COLO668 (cell line): ENCODE results near the gene GZMH.
A peak's percentile ranks its signal among the peaks of the same experiment; 100 is the strongest.
"Not testable (repeated sequence)": the region's sequence is repeated elsewhere in the genome, so short reads cannot be mapped to it uniquely, and the experiment has no call there.

Experiments
- DNase-seq: peaks from one replicate; lab custom pipeline; 2025; ENCODE audit not compliant: unreplicated experiment; lab: John Stamatoyannopoulos, UW

Gene GZMH, protein sequence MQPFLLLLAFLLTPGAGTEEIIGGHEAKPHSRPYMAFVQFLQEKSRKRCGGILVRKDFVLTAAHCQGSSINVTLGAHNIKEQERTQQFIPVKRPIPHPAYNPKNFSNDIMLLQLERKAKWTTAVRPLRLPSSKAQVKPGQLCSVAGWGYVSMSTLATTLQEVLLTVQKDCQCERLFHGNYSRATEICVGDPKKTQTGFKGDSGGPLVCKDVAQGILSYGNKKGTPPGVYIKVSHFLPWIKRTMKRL

DNA sequence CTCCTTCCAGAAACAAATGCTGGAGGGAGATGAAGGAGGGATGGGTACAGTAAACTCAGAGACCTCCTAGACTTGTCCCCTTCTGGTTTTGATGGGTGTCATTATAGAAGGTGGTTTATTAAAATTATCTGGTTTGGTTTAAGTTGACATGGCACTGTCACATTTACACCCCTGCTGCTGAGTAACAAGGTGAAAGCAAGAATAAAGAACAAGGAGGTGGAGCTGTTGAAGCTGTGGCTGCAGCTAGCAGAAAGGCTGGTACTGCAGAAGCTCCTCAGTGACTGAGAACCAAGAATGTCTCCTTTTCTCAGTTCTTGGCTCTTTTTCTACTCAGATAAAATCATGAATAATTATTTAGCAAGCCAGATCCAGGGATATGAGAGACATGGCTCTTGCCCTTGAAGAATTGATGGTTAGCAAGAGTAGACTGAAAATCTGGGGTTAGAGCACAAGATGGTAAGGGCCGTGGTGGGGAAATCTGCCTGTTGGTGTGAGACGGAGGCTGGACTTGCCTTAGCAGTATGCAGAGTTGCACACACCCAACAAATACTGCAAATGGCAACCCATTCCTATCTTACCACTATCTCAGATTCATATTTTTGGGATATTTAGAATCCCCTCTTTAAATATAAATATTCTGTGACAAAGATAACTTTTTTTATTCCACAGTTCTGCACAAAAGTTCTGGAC, at the start of gene GZMH:
GZMH (minus strand) TSS at position 31 of the 690 bp plus-strand sequence. CDS start 72 bp downstream, outside the sequence.
- DNase-seq: no peak

DNA sequence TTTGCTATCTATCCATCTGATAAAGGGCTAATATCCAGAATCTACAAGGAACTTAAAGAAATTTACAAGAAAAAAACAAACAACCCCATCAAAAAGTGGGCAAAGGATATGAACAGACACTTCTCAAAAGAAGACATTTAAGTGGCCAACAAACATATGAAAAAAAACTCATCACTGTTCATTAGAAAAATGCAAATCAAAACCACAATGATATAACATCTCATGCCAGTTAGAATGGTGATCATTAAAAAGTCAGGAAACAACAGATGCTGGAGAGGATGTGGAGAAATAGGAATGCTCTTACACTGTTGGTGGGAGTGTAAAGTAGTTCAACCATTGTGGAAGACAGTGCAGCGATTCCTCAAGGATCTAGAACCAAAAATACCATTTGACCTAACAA, 38.9 kb upstream of the GZMH start:
- DNase-seq: not testable (repeated sequence)

DNA sequence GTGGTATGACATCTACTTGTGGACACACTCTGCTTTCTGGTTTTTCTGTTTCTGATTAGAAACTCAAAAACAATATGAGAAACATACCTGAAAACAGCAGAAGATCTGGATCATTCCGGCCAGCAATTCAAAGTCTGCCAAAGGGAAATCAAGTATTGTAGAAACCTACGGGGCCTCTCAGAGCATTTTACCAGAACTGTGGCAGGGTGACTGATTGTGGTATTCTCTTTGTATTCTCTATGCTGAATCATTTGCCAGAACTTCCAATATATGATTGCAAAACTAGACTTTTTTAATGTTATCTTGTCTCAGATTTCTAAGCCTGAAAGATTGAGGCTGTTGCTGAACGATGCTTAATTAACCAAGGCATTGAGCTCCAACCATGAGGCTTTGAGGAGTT, 30.4 kb upstream of the GZMH start:
- DNase-seq: no peak

DNA sequence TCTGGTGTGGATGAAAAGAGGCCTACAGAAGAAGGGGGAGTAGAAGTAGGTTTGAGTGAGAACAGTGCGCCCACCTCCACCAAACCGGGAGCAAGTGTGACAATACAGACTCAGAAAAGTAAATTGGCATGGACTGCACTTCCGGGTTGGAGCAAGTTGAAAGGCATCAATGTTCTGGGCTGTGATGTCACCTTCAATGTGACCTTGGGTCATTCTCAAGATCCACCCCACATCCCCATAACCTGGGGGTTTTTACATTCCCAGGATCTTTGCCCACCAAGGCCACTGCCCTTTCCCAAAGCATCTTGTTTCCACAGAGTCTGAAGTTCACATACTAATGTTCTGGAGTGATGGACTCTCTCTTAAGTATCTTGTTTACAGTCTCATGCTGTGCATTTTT, 29.8 kb upstream of the GZMH start:
- no peak for DNase-seq

DNA sequence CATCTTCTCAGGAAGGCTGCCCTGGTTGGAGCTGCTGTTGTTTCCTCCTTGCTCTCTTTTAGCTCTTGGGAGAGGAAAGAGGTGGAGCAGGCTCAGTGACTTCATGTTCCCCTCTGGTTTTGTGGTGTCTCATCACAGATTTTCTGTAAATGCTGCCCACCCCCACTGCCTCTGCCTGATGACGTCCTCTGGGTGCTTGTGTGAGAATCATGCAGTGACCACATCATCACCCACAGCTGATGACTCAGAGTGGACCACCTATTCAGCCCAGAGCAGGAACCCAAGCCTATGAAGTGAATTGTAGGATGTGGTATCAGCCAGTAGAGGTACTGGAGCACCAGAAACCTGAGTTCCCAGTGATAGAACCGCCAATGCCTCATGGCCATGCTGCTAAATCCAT, 24.7 kb upstream of the GZMH start, which contains the start of gene GZMB:
GZMB (minus strand) TSS at position 33 of the 400 bp plus-strand sequence; CDS start at position 3, 30 bp downstream.
- DNase-seq: no peak

DNA sequence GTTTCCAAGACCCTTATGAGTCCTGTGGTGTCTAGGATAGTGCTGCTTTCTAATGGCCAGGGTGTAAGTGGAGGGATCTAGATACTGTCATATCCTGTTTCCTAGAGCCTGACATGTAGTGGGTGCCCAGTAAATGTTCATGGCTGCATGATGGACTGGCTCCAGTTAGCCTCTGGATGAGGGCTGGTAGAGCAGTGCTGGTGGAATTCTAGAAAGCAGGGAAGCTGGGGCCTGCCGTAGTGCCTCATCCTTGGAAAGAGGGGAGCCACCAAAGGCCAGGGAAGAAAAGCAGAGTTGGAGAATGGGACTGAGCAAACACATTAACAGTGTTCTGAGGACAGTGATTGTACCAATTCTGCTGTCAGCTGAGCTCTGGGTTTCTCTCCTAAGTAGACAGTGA, 23.9 kb upstream of the GZMH start:
- DNase-seq: no peak

DNA sequence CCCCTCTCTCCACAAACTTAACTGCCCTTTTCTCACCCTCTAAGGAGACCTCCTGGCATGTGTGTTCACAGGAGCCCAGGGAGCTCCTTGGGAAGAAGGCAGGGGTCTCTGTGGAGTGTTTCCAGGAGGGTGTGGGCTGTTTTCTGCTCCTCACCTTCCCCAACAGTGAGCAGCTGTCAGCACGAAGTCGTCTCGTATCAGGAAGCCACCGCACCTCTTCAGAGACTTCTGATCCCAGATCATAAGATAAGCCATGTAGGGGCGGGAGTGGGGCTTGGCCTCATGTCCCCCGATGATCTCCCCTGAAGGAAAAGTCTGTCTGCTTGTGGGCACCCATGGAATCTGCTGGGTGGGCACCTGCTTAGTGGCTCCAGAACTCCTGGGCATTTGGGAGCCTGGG, 23.3 kb upstream of the GZMH start:
- DNase-seq: no peak

DNA sequence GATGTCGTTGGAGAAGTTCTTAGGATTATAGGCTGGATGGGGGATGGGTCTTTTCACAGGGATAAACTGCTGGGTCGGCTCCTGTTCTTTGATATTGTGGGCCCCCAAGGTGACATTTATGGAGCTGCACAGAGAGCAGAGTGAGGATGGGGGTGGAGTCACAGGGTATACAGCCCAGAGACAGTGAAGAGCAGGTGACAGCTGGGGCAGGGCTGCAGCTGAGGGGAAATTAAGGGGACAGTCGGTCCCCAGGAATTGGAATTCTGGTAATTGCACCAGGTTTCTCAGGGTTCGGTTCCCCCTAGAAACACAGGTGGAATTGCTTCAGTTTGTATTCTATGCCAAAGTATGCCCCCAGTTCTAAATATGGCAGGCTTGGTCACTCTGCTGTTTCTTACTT, 22.9 kb upstream of the GZMH start:
- no peak for DNase-seq

DNA sequence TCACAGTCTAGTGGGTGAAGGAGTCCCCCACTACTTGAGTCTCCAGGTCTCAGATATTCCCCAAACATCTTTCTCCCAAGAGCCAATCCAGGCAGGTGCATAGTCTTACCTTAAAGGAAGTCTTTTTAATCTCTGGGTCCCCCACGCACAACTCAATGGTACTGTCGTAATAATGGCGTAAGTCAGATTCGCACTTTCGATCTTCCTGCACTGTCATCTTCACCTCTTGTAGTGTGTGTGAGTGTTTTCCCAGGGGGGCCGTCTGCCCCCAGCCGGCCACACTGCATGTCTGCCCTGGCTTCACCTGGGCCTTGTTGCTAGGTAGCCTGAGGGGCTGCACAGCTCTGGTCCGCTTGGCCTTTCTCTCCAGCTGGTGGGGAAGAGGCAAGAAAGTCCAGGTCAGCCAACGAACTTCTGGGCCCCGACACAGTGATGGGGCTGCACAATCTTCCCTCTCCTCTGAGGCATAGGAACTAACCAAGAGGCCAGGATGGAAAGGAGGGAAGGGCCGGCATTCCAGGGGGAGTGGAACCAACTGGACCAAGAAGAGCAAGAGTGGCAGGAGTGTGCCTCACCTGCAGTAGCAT, 22.4 kb upstream of the GZMH start:
- DNase-seq: no peak

DNA sequence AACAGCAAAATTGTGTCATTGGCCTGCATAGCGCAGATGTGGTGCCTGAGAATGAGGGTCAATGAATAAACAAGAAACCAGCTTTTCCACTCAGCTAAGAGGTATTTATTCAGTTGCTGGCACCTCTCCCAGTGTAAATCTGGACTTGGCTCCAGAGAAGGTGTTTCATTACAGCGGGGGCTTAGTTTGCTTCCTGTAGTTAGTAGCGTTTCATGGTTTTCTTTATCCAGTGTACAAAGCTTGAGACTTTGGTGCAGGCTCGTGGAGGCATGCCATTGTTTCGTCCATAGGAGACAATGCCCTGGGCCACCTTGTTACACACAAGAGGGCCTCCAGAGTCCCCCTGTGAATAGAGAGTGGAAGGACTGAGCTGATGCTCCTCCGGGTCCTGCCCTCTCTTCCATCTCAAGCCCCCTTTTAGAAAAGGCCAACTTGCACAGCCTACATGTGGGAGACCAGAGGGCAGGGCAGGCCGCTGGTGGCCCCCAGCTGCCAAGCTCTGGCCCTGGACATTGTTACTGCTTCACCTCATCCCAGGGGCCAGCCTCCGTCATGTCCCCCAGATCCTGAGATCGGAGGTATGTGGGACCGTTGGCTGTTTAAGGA, 21.5 kb upstream of the GZMH start:
- no peak for DNase-seq

DNA sequence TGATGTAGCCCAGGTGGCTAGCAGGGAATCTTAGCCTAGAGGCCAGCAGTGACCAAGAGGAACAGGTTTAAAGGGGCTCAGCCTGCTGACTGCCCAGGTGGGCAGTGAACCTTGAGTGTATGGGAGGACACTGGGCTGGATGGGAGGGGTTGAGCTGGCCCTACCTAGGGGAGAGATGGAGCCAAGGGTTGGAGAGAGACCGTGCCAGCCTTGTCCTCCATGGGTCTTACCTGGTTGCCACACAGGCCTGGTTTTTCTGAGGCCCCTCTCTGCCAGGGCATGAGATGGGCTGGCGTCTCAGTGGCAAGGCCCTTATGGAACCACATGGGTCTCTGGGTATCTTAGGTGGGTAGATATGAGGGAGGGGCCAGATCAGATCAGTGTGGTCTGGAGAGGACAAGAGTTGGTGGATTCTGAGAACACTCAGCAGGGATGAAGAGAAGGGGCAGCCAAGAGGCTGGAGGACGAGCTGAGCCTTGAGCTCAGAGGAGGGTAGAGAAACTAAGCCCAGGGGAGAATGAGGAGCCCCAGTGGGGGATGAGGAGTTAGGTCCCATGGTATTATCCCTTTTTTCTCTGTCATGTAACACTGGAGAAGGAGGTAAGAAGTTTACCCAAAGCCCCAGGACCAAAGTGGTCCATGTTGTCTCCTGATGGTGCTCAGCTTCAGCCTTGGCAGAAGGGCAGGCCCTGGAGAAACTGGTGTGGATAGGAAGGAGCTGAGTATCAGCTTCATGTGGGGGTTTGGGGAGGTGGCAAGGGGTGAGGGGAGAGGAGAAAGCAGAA, 20.8 kb upstream of the GZMH start:
- no peak for DNase-seq

DNA sequence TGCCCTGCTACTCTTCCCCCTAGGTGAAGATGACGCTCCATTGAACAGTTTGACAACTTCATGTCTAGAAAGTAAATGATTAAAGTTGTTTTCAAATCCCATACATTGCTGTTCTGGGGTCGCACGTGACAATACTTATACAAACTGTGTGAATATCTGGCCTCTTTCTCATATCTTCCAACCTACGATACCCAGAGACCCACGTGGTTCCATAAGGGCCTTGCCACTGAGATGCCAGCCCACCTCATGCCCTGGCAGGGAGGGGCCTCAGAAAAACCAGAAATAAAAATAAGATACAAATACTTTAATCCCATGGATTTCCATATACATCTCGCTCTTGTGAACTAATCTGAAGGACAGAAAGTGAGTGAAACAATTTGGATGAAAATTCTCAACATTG, 20.0 kb upstream of the GZMH start:
- DNase-seq: no peak

DNA sequence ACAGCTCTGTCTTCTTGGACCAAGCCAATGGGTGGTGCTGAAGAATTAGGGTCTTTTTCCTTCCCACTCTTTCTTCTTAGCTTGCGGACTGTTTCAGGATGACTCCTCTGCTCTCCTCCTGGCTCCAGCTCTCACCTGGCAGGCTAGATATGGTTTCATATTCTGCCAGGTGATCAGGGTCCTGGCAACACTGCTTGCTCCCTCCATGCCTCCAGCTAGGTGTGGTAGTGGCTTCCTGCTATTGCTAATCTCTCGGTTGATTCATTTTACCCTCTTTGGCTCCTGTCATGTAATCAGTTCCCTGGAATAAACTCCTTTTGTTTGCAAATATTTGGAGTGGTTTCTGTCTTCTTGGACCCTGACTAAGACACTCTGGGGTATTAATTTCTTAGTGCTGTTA, 4.3 kb upstream of the GZMH start:
- no peak for DNase-seq

DNA sequence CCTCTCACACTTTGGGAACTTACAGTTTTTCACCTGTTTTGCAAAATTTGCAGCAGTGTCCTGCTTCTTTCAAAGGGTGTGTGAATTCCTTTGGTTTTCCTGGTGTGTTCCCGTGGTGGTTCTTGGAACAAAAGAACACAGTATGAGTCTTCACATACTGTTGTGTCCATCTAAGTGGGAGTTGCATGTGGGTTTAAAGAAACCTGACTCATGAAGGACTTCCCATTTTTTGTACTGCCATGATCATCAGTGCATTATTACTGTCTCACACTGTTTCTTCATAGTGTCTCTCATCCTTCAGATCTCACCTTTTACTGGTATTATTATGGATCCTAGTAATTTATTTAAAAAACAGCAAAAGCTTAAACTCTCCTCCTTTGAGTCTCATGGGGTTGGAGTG, 3.8 kb upstream of the GZMH start:
- DNase-seq: no peak

DNA sequence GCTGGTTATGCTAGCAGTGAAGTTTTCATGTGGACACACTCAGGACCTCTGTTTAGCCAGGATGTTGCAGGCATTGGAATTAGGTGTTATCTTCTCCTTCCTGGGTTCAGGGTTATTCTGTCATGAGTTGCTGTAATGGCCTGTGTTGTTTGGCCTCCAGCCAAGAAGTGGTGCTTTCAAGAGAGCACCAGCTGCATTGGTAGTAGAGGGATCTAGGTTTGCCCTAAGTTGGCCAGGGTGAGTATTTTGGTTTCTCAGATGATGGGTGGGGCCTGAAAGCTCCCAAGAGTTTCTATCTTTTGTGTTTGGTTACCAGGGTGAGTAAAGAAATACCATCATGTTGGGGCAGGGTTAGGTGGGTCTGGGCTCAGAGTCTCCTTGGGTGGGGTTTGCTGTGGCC, 2.7 kb upstream of the GZMH start:
- DNase-seq: peak; percentile 20

DNA sequence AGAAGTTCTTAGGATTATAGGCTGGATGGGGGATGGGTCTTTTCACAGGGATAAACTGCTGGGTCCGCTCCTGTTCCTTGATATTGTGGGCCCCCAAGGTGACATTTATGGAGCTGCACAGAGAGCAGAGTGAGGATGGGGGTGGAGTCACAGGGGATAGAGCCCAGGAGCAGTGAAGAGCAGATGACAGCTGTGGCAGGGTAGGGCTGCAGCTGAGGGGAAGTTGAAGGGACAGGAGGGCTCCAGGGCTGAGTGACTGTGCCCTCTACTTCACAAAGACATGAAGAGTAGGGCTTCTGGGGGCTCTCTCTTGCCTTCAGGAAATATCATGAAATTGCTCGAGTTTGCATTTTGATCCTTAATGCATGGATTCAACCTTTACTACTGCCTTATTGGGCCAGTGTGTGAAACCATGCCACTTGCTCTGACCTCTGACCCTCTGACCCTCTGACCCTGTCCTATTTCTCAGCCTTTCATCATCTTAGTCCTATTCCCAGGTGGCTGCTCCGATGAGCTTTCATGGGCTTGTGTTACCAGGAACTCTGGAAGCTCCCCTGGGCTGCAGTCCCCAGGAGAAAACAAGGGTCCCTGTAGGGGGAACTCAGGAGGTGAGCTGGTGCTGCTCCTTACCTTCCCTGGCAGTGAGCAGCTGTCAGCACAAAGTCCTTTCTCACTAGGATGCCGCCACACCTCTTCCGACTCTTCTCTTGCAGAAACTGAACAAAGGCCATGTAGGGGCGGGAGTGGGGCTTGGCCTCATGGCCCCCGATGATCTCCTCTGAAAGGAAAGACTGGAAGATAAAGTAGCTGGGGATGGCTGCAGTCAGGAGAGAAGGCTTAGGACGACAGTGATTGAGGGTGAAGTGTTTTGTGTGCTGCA, 1.6 kb downstream of the GZMH start:
- DNase-seq: no peak

DNA sequence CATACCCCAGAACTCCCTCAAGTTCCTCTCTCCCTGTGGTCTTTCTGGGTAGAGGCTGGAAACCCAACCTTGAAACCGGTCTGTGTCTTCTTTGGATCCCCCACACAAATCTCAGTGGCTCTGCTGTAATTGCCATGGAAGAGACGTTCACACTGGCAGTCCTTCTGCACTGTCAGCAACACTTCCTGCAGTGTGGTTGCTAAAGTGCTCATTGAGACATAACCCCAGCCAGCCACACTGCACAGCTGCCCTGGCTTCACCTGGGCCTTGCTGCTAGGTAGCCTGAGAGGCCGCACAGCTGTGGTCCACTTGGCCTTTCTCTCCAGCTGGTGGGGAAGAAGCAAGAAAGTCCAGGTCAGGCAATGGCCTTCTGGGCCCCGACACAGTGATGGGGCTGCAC, 2.4 kb downstream of the GZMH start:
- DNase-seq: no peak

DNA sequence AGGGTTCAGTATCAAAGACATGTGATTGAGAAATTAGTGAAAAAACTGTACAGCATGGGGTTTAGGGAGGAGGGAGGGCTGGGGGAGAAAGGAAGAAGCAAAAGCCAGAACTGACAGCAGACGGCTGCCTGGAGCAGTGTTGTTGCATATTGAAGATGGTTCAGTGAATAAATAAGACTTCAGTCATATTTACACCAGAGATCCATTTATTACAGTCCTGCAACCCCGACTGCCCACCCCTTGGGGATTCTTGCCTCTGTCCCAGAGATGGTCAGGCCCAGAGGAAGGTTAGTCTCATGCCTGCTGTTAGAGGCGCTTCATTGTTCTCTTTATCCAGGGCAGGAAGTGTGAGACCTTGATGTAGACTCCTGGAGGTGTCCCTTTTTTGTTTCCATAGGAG, 3.2 kb downstream of the GZMH start:
- DNase-seq: no peak

DNA sequence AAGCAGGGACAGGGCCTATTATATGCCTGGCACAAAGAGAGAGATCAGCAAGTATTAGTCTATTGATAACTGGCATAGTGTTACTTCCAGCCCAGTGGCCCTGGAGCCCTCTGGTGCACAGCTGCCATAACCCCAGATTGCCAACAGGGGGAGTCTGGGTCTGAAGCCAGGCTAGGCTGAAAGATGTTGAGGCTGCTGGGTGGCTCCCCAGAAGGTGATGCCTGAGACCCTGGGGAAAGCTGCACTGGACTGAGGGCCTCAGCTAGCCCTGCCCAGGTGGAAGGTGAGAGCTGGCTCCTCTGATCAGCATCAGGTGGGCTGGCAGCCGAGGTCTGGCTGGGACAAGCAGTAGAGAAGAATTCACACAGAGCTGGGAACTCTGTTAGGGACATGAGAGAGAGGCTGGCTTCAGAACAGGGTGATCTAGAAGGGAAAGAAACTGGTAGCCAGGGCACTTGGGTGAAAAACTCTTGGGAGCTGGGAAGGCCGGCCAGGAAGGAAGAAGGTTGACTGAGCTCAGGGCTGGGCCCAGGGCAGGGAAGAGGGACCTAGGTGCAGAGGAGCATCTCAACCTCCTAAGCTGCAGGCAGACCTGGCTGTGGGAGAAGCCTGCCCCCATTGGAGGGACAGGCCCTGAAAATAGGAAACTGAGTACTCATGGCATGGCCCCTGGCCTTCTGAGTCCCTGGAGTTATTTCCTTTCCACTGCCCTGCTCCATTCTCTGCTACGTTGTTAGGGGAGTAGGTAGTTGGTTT, 3.9 kb downstream of the GZMH start:
- DNase-seq: peak; percentile 20

DNA sequence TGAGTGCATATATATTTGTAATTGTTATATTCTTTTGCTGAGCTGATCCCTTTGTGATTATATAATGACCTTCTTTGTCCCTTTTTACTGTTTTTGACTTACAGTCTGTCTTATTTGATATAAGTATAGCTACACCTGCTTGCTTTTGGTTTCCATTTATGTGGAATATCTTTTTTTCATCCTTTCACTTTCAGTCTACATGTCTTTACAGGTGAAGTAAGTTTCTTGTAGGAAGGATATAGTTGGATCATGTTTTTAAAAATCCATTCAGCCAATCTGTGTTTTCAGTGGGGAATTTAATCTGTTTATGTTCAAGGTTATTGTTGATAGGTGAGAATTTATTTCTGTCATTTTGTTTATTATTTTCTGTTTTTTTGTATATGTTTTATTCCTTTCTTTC, 12.1 kb downstream of the GZMH start:
- DNase-seq: no peak
